B cell (primary cell): ENCODE measurements around the gene TBXA2R. TPM values are rescaled to one million over a fixed set of nuclear protein-coding genes. Genes with fewer than 3 reads are reported as not detected.

Source experiments
- polyA plus RNA-seq: library from polyadenylated mRNA; depleted of rRNA; stranded (reverse); fragments of >200 nt; gene quantifications from 2 replicates; pipeline ENCODE4 v1.2.3, GENCODE V29; 2012
- small RNA-seq: library from RNA; depleted of rRNA; stranded (forward); fragments of <200 nt; gene quantifications from one replicate; pipeline ENCODE3, GENCODE V24; 2012; ENCODE audit warnings: low replicate concordance, low read depth; ENCODE audit not compliant: insufficient read length
- total RNA-seq, 2 donors: library from RNA; stranded (reverse); fragments of 120-200 nt in 1 of 2; gene quantifications; 1 replicate in 1 of 2; 2 replicates in 1 of 2; pipeline versions ENCODE4 v1.2.3 to v1.2.4, GENCODE V29; 2013 to 2022

The TBXA2R gene
- total and polyA plus RNA-seq, 2 donors (not counting 1 experiment from before 2014, with no cell fraction given), result 3.9 to 7.9 TPM

Small RNA genes lying within 50 kb of the gene (small RNA-seq; reads per million reads assigned to genes)
- gene AC005786.1, result not detected

Other genes with a start within 250 kb of the TBXA2R start
- gene NFIC, start 240.3 kb downstream of the TBXA2R start, total RNA-seq, result 23.6 and 24.3 TPM in 2 replicates
- gene NFIC, start 240.3 kb downstream of the TBXA2R start, polyA plus RNA-seq, result 3.5 and 3.8 TPM in 2 replicates
- gene SMIM24, start 126.3 kb downstream of the TBXA2R start, total RNA-seq, result not detected in 2 replicates
- gene SMIM24, start 126.3 kb downstream of the TBXA2R start, polyA plus RNA-seq, result 0.82 TPM in 1 of 2 replicates, not detected in the other
- not detected in 2 replicates for gene SMIM44, start 123.4 kb downstream of the TBXA2R start, total RNA-seq
- not detected in 2 replicates for gene SMIM44, start 123.4 kb downstream of the TBXA2R start, polyA plus RNA-seq
- gene DOHH, start 106.2 kb downstream of the TBXA2R start, total RNA-seq, result 8.4 and 8.6 TPM in 2 replicates
- 6.6 and 7.0 TPM in 2 replicates for gene DOHH, start 106.2 kb downstream of the TBXA2R start, polyA plus RNA-seq
- gene FZR1, start 100.6 kb downstream of the TBXA2R start, total RNA-seq, result 96.1 and 105 TPM in 2 replicates
- gene FZR1, start 100.6 kb downstream of the TBXA2R start, polyA plus RNA-seq, result 83.5 and 102 TPM in 2 replicates
- 17.3 and 18.6 TPM in 2 replicates for gene TEKTIP1, start 67.7 kb downstream of the TBXA2R start, total RNA-seq
- 6.3 and 9.6 TPM in 2 replicates for gene TEKTIP1, start 67.7 kb downstream of the TBXA2R start, polyA plus RNA-seq
- 99.6 and 100 TPM in 2 replicates for gene MFSD12, start 49.3 kb downstream of the TBXA2R start, total RNA-seq
- gene MFSD12, start 49.3 kb downstream of the TBXA2R start, polyA plus RNA-seq, result 133 and 154 TPM in 2 replicates
- gene HMG20B, start 33.9 kb downstream of the TBXA2R start, total RNA-seq, result 59.0 and 60.7 TPM in 2 replicates
- 41.7 and 42.4 TPM in 2 replicates for gene HMG20B, start 33.9 kb downstream of the TBXA2R start, polyA plus RNA-seq
- 0.36 and 0.47 TPM in 2 replicates for gene GIPC3, start 21.4 kb downstream of the TBXA2R start, total RNA-seq
- gene GIPC3, start 21.4 kb downstream of the TBXA2R start, polyA plus RNA-seq, result 0.39 and 0.48 TPM in 2 replicates
- gene CACTIN, start 19.9 kb upstream of the TBXA2R start, total RNA-seq, result 41.8 and 48.0 TPM in 2 replicates
- gene CACTIN, start 19.9 kb upstream of the TBXA2R start, polyA plus RNA-seq, result 40.6 and 47.7 TPM in 2 replicates
- gene PIP5K1C, start 93.6 kb upstream of the TBXA2R start, total RNA-seq, result 42.3 and 46.7 TPM in 2 replicates
- 10.4 and 16.8 TPM in 2 replicates for gene PIP5K1C, start 93.6 kb upstream of the TBXA2R start, polyA plus RNA-seq
- 2.0 and 2.9 TPM in 2 replicates for gene TJP3, start 101.5 kb upstream of the TBXA2R start, total RNA-seq
- 1.9 and 2.1 TPM in 2 replicates for gene TJP3, start 101.5 kb upstream of the TBXA2R start, polyA plus RNA-seq
- 61.4 and 66.4 TPM in 2 replicates for gene APBA3, start 154.8 kb upstream of the TBXA2R start, total RNA-seq
- gene APBA3, start 154.8 kb upstream of the TBXA2R start, polyA plus RNA-seq, result 78.1 and 91.2 TPM in 2 replicates
- gene MRPL54, start 155.8 kb upstream of the TBXA2R start, total RNA-seq, result 48.6 and 54.3 TPM in 2 replicates
- 75.1 and 95.9 TPM in 2 replicates for gene MRPL54, start 155.8 kb upstream of the TBXA2R start, polyA plus RNA-seq
- gene RAX2, start 165.4 kb upstream of the TBXA2R start, total RNA-seq, result not detected in 2 replicates
- gene RAX2, start 165.4 kb upstream of the TBXA2R start, polyA plus RNA-seq, result not detected in 2 replicates
- gene MATK, start 179.5 kb upstream of the TBXA2R start, total RNA-seq, result 1.3 and 2.4 TPM in 2 replicates
- 8.2 and 9.5 TPM in 2 replicates for gene MATK, start 179.5 kb upstream of the TBXA2R start, polyA plus RNA-seq